GM23338 (cell line): ENCODE data around the gene PPCS. TPM values are rescaled to one million over a fixed set of nuclear protein-coding genes. Genes with fewer than 3 reads are reported as not detected.

ENCODE experiments used
- ATAC-seq: fragments of 200-7000 bp; cut with Tn5 transposase; 3 replicates; pipeline ENCODE4 v1.9.1; 2020
- DNase-seq: peaks from one replicate; pipeline ENCODE4 v3.0.0-alpha.2; 2015; ENCODE audit warnings: low spot score
- H2AFZ ChIP-seq: fragments of 200-600 bp; sonication (generic); 2 replicates; pipeline ENCODE4 v1.8.0; 2016; ENCODE audit warnings: antibody characterized with exemption, mild to moderate bottlenecking, moderate library complexity
- H3F3A ChIP-seq: fragments of 200-600 bp; sonication (generic); replicated peaks from 2 replicates; pipeline ENCODE4 v1.8.0; 2017; ENCODE audit warnings: antibody characterized with exemption, mixed run types, low read depth
- H3K27ac ChIP-seq: fragments of 200-600 bp; sonication (generic); 2 replicates; pipeline ENCODE4 v1.6.1; 2016; ENCODE audit warnings: low read depth
- H3K27me3 ChIP-seq: fragments of 200-600 bp; sonication (generic); 2 replicates; pipeline ENCODE4 v1.8.0; 2016; ENCODE audit warnings: mild to moderate bottlenecking, mixed run types, moderate library complexity; ENCODE audit not compliant: insufficient read depth
- H3K36me3 ChIP-seq: fragments of 200-600 bp; sonication (generic); 2 replicates; pipeline ENCODE4 v1.8.0; 2016; ENCODE audit warnings: mild to moderate bottlenecking; ENCODE audit not compliant: insufficient read depth
- H3K4me1 ChIP-seq: fragments of 200-600 bp; sonication (generic); 2 replicates; pipeline ENCODE4 v1.8.0; 2016; ENCODE audit warnings: mild to moderate bottlenecking, moderate library complexity; ENCODE audit not compliant: insufficient read depth
- H3K4me2 ChIP-seq: fragments of 200-600 bp; sonication (generic); 2 replicates; pipeline ENCODE4 v1.7.1; 2017; ENCODE audit warnings: mixed run types
- H3K4me3 ChIP-seq: fragments of 200-600 bp; sonication (generic); 2 replicates; pipeline ENCODE4 v1.6.1; 2016; ENCODE audit warnings: mixed run types
- H3K79me2 ChIP-seq: fragments of 200-600 bp; sonication (generic); replicated peaks from 2 replicates; pipeline ENCODE4 v1.8.0; 2017; ENCODE audit warnings: mild to moderate bottlenecking; ENCODE audit not compliant: insufficient read depth
- H3K9me2 ChIP-seq: fragments of 200-600 bp; sonication (generic); 2 replicates; pipeline ENCODE4 v1.8.0; 2017; ENCODE audit not compliant: insufficient read depth
- H4K20me1 ChIP-seq: fragments of 200-600 bp; sonication (generic); replicated peaks from 2 replicates; pipeline ENCODE4 v1.8.0; 2017; ENCODE audit warnings: mild to moderate bottlenecking; ENCODE audit not compliant: insufficient read depth
- H3K27ac Mint-ChIP-seq: 2 replicates; pipeline ENCODE4 v1.8.0; 2020; ENCODE audit warnings: inconsistent platforms, mild to moderate bottlenecking, moderate library complexity, mixed read lengths
- H3K27me3 Mint-ChIP-seq: 3 replicates; pipeline ENCODE4 v1.8.0; 2022; ENCODE audit warnings: low read depth, mild to moderate bottlenecking, moderate library complexity, mixed read lengths, inconsistent platforms; ENCODE audit not compliant: insufficient read depth, poor library complexity
- H3K36me3 Mint-ChIP-seq: 3 replicates; pipeline ENCODE4 v1.8.0; 2021; ENCODE audit warnings: low read depth, mild to moderate bottlenecking, inconsistent platforms, moderate library complexity, mixed read lengths
- H3K4me1 Mint-ChIP-seq: 3 replicates; pipeline ENCODE4 v1.8.0; 2020; ENCODE audit warnings: mild to moderate bottlenecking, inconsistent platforms, mixed read lengths
- H3K4me3 Mint-ChIP-seq: 3 replicates; pipeline ENCODE4 v1.8.0; 2021; ENCODE audit warnings: moderate library complexity, mild to moderate bottlenecking, inconsistent platforms, mixed read lengths
- H3K9me3 Mint-ChIP-seq: 3 replicates; pipeline ENCODE4 v1.8.0; 2020; ENCODE audit warnings: moderate library complexity, mild to moderate bottlenecking, inconsistent platforms, mixed read lengths
- CREB1 ChIP-seq: fragments of 250-450 bp; sonication (Bioruptor Pico); IDR thresholded peaks from 2 replicates; pipeline ENCODE4 v1.5.0; 2020; ENCODE audit warnings: low read depth, mild to moderate bottlenecking, moderate library complexity
- EZH2phosphoT487 ChIP-seq: fragments of 200-600 bp; sonication (generic); IDR thresholded peaks from one replicate; pipeline ENCODE4 v1.8.1; 2018; ENCODE audit warnings: antibody characterized with exemption; ENCODE audit not compliant: unreplicated experiment
- NANOG ChIP-seq: IDR thresholded peaks from 2 replicates; pipeline ENCODE4 v1.6.1; 2016; ENCODE audit warnings: antibody characterized with exemption, borderline replicate concordance
- POLR2AphosphoS5 ChIP-seq: IDR thresholded peaks from 2 replicates; pipeline ENCODE4 v1.6.1; 2016; ENCODE audit warnings: antibody characterized with exemption, low read depth
- STAT1 ChIP-seq: IDR thresholded peaks from one replicate; pipeline ENCODE4 v1.6.1; 2016; ENCODE audit warnings: antibody characterized with exemption; ENCODE audit not compliant: unreplicated experiment
- ZNF114 ChIP-seq: fragments of 250-450 bp; sonication (Bioruptor Pico); IDR thresholded peaks from 2 replicates; pipeline ENCODE4 v1.5.0; 2020; ENCODE audit warnings: mild to moderate bottlenecking, moderate library complexity
- ZNF331 ChIP-seq: fragments of 250-450 bp; sonication (Bioruptor Pico); IDR thresholded peaks from 2 replicates; pipeline ENCODE4 v1.5.0; 2020; ENCODE audit warnings: low read depth, mild to moderate bottlenecking, moderate library complexity
- ZNF462 ChIP-seq: fragments of 250-450 bp; sonication (Bioruptor Pico); IDR thresholded peaks from 2 replicates; pipeline ENCODE4 v1.5.0; 2020; ENCODE audit warnings: mild to moderate bottlenecking, moderate library complexity
- polyA plus RNA-seq: library from polyadenylated mRNA; unstranded; fragments of >200 nt; fragmentation: Nextera tagmentation; extraction: Ambion mirVana; gene quantifications from 2 replicates; pipeline ENCODE4 v1.2.1, GENCODE V29; 2016
- total RNA-seq: library from RNA; depleted of rRNA; stranded (reverse); fragments of >200 nt; shearing (Covaris generic); gene quantifications from 2 replicates; pipeline ENCODE4 v1.2.3, GENCODE V29; 2014
- TF ChIP-seq, protein P1 (sequence below), 2 experiments: fragments of 200-600 bp in 1 of 2; sonication (generic) in 1 of 2; conservative IDR thresholded peaks; 2 replicates each; pipeline versions ENCODE4 v1.5.1 to v1.6.1; 2016 to 2017; ENCODE audit warnings: antibody characterized with exemption in 2 of 2, low read depth in 2 of 2, mild to moderate bottlenecking in 2 of 2, moderate library complexity in 1 of 2

Gene PPCS
- total and polyA plus RNA-seq, 2 experiments from 2014 or later: 35.6 to 47.6 TPM

DNA sequence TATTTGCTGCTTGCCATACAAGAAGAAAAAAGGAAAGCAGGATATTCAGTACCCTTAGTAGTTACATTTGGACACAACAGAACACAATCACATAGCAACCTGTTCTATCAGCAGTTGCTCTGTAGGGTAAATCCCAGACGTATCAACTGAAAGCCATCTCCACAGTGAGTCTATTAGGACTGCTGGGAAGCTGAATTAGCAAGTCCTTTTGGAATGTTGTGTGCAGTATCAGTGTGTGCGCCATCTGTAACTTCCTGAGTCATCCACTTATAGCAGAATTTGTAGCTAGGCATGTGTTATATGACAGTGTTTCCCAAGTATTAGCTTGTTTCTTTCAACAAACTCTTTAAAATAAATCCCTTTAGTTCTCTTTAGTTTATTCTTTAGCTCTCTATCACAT is 28.0 kb downstream of the PPCS start:
- no peak overlapping the region for H2AFZ ChIP-seq
- Mint-ChIP-seq H3K4me1 (peaks cover 2% of the 10 kb centered on the region; the same call in 1 of the 3 replicates), H3K27ac (no peak overlapping the region), H3K9me3 (no peaks in the 10 kb centered on the region), H3K36me3 (no peaks in the 10 kb centered on the region), H3K27me3 (no peaks in the 10 kb centered on the region), H3K4me3 (no peak overlapping the region)
- DNase-seq (no peak), ATAC-seq (no peak)
- no peaks in the 10 kb centered on the region for H4K20me1 ChIP-seq
- no peaks in the 10 kb centered on the region for H3K4me1 ChIP-seq
- H3K4me2 ChIP-seq: no peak overlapping the region
- H3K27ac ChIP-seq: no peak overlapping the region
- no peaks in the 10 kb centered on the region for H3K9me2 ChIP-seq
- H3K4me3 ChIP-seq: no peak overlapping the region
- H3K36me3 ChIP-seq: no peaks in the 10 kb centered on the region
- no peaks in the 10 kb centered on the region for H3K79me2 ChIP-seq
- no peaks in the 10 kb centered on the region for H3K27me3 ChIP-seq
- TF ChIP-seq CREB1 (CRISPR knock-in tag) (no peak), NANOG (no peak), ZNF114 (CRISPR knock-in tag) (no peak), POLR2AphosphoS5 (no peak), ZNF462 (CRISPR knock-in tag) (no peak), STAT1 (no peak), ZNF331 (no peak), EZH2phosphoT487 (no peak)
- TF ChIP-seq, protein P1, sequence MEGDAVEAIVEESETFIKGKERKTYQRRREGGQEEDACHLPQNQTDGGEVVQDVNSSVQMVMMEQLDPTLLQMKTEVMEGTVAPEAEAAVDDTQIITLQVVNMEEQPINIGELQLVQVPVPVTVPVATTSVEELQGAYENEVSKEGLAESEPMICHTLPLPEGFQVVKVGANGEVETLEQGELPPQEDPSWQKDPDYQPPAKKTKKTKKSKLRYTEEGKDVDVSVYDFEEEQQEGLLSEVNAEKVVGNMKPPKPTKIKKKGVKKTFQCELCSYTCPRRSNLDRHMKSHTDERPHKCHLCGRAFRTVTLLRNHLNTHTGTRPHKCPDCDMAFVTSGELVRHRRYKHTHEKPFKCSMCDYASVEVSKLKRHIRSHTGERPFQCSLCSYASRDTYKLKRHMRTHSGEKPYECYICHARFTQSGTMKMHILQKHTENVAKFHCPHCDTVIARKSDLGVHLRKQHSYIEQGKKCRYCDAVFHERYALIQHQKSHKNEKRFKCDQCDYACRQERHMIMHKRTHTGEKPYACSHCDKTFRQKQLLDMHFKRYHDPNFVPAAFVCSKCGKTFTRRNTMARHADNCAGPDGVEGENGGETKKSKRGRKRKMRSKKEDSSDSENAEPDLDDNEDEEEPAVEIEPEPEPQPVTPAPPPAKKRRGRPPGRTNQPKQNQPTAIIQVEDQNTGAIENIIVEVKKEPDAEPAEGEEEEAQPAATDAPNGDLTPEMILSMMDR (conservative IDR thresholded peaks at IDR 0.05; ENCODE audit: low read depth in 2 of 2): no peak
- no peaks in the 10 kb centered on the region for H3F3A ChIP-seq
